ENCODE measurements around the gene STAM.

STAM gene

GRCh38 chr10:17734432-17735080, 90.6 kb downstream of the STAM start:
- no peak for DNase-seq

GRCh38 chr10:17735166-17735941, 91.4 kb downstream of the STAM start:
- DNase-seq: no peak

DNA sequence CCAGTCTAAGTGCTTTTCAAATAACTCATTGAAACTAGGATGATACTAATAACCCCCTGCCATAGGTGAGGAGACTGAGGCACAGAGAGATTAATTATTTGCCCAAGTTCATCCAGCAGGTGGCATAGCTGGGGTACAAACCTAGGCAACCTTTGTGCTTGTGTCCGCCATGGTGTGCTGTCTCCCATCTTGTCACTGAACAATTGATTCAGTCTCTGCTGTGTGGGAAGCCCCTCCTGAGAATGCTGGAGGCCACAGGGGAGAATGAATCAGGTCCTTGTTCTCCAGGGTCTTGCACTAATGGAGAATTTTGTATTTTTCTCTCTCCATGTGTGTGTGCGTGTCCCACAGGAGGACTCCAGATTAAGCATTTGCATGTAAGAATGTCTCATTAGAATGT, 92.3 kb downstream of the STAM start:
- no peak for DNase-seq

DNA sequence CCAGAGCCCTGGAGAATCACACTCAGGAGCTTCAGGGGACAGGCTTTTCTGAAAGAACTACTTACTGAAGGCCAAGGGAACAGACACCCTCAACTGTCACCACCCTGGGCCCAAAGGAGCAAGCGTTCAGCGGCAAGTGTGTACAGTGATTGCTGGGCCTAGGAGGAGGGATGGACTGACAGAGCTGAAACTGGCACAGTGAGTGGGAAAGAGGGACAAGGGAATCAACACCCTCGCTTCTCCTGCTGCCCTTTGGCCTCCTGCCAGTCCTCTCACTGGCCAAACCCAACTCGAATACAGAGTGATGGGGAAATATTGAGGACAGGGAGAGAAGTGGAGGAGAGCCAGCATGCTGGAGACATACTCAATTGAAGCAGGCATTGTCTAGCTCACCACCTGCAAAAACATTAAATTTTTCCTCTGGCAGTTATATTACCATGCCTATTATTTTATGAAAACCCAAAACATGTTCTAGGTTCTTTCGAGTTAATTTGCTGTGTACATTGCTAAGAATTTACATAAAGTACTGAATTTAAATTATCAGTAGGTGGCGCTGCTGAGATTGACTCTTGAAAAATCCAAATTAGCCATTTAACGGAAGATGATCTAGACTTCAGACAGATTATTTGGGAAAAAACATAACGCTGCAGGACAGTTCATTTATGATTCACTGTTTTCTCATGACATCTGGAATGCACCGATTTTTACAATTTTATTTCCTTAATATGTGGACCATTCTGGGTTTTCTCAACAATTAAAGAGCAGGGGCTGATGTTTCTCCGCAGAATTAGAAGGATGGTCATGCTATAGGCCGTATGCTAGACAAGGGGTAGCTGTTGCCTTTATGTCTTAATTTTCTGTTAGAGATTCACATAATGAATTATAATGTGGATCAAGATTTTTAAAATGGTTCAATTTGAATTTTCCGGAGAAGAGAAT, 93.3 kb downstream of the STAM start:
- DNase-seq: peak; percentile 42

GRCh38 chr10:17740668-17741067, 96.7 kb downstream of the STAM start:
- no peak for DNase-seq

DNA sequence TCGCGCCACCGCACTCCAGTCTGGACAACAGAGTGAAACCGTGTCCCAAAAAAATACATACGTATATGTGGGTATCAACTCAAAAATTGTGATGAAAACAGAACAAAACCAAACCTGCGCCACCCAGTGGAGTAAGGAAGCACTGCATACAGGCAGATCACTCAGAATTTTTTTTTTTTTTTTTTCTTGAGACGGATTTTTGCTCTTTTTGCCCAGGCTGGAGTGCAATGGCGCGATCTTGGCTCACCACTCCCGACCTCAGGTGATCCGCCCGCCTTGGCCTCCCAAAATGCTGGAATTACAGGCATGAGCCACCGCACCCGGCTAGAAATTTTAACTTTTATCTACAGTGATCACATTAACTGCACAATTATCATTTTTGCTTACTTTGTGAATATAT, 99.0 kb downstream of the STAM start:
- peak; percentile 37 for DNase-seq

DNA sequence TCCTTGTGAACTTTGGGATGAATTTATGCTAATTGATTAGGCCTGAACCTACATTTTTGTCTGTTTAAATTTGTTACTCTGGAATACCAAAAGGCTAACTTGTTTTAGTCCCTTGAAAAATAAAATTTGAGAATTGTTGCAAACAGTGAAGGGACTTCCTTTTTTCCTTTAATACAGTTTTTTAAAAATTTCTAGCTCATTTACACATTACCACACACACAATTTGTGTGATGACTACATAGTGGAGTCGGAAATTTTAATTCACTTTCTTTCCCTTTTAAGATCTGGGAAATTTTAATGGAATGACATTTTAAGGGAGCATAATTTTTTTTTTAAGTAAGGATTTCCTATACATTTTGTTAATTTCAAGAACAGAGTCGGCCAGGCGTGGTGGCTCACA, 99.5 kb downstream of the STAM start:
- no peak for DNase-seq

- DNase-seq: no peak
Measured at GRCh38 chr10:17744341-17744861, 100.5 kb downstream of the STAM start.

DNA sequence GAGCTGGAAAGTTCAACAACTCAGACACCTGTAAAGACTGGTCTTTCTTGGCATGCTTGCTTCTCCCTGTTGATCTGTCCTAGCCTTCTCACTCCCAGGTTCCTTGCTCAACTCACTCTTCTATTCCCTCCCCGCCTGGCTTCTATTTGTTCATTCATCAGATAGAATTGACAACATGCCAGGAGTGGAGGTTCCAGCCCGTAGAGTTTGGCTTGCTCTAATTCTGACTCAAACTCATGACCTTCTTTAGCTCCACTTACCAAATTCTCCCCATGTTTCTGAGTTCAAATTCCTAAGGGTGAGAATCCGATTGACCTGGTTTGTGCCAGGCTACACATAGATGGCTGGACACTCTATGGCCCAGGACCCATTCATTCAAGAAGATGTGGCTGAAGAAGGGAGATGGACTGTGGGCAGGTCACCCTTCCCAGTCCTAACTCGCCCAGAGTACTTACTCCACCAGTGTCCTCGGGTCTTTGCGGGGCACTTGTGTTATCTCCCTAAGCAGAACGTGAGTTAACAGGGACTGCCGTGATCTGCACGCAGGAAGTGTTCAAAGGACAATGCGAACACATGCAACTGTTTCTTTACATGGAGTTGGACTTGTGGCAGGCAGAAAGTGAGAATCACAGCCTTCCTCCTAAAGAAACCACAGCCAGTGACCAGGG, 104.1 kb downstream of the STAM start:
- DNase-seq: no peak

GRCh38 chr10:17749890-17750289, 105.9 kb downstream of the STAM start:
- DNase-seq: no peak

DNA sequence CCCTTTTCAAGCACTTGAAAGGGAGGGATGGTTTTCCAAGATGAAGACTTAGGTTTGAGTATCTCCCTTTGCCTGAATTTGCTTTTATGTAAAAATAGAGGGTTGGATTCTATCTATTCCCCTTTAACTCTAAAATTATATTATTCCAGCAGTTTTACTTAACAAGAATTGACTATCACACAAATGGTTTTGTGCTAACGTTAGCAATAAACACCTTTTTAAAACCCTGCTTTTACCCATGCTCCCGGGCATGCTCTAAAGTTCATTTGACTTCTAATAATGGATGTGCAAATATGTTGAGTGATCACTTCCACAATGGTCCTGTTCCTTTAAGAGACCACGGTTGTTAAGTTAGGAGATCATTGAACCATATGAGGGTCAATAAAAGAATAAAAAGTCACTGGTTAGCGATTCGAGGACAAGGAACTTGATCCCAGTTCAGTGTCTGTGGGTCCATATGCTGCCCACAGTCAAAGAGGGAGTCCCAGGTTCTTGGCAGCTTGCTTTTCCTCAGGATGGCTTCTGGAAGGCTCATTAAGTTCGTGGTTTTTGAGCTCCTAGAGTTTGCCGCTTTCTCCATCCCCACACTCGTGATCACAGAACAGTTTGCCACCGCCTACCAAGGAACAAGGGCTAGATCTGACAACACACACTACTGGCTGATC, 108.0 kb downstream of the STAM start, which contains the start of gene TMEM236:
Gene TMEM236 (plus strand): TSS at position 421 of the 665 bp plus-strand sequence. CDS start 95 bp downstream, at position 516.
- no peak for DNase-seq

DNA sequence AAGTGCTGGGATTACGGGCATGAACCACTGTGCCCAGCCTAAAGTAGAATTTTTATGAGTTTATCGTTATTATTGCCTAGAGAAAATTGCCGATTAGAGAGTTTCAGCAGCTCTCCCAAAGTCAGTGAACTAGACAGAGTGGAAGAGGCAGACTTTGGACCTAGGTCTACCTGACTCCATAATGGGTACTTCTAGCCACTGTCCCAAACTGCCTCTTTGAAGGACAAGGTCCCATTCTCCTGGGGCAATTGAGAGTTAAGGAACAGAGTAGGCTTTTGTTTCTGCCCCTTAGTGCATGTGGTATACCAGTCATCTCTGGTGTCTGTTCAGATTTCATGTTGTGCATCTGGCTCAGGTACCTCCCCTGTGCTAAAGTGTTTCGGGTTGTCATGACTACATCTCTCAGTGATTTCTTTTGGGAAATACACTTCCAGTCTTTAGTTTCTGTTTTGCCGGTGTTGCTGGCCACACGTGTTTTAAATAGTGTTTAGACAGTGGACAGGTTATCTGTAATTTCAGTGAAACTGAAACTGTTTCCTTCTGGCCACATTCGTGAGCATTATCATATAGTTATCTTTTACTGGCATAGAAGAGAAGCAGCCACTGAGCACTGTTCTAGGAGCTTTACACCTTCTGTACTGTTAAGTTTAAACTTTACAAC, 112.7 kb downstream of the STAM start:
- no peak for DNase-seq

DNA sequence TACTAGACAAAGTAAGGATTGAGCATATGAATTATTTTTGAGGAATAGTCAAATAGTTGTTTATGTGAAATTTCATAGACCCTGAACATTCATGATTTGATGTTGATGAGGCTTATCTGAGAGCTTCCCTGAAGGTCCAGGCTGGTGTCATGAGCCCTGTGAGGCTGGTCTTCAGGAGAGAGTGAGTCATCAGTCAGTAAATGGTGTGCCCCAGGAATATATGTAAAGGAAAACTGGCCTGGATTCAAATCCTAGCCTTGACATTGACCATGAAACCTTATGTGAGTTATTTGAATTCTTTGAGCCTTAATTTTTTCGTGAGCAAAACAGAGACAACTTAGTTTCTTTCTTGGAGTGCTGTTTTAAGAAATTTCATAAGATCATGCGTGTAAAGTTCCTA, 114.2 kb downstream of the STAM start:
- DNase-seq: no peak

GRCh38 chr10:17758896-17759295, 114.9 kb downstream of the STAM start:
- no peak for DNase-seq

DNA sequence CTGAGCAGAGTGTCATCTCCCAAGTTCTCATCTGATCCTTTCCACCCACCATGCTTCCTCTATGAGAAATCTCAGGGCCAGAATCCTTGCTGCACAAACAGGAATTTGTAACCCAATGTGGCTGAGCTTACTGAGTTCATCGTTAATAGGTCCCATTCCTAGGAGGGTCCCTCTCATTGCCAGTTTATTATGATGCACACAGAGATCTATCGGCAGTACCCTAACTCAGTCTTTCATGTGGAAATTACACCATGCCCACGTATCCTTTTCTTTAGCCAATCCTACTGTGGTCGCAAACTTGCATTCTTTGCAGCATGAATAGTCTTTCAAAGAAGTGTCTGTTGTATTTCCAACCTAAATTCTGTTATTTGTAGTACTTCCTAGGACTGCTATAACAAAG, 120.2 kb downstream of the STAM start:
- DNase-seq: no peak

DNA sequence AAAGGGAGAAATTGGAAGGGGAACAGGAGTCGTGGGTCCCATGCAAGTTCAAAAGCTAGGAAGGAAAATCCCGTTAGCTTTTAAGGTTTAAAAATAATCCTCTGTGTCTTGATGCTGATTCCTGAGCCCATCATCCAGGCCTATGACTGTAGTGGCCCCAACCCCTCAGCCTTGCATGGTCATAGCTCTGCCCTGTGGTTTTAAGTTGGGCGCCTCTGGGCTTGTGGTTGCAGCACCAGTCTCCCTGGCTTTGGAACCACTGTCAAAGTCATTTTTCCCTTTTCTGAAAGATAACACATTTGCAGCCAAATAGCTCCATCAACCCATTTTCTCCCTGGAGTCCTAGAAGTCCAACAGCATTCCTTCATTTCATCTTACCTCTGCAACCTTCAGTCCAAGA, 121.7 kb downstream of the STAM start:
- no peak for DNase-seq
